Measurements from ENCODE around the gene KRT74. TPM values are rescaled to one million over a fixed set of nuclear protein-coding genes. Genes with fewer than 3 reads are reported as not detected.

KRT74 gene
- total and polyA plus RNA-seq, 2 of the 13 experiments (the other 11 are each of a cell fraction or from before 2014, with no cell fraction given), result not detected

- CTCF ChIA-PET (ENCODE audit: low intra/inter-chr PET ratio, low total read pairs), result no interaction called here
- ATAC-seq (no peak), FAIRE-seq (no peak), DNase-seq (ENCODE audit: low spot score) (no peak)
- H3K27me3 ChIP-seq (ENCODE audit: control insufficient read depth in 1 of 2, insufficient read depth in 2 of 2, low read length in 2 of 2), result peaks cover 2 to 11% of the 10 kb centered on the region in 2 experiments; a peak in 2 of 5 replicates
- POLR2A ChIA-PET, result no interaction called here
- intact Hi-C loops (cut with micrococcal nuclease; ENCODE audit: unreplicated experiment), result no loop called here
- H3K27ac ChIP-seq (ENCODE audit: extremely low read length, insufficient read depth, low read length), result no peak overlapping the region
- no peaks in the 10 kb centered on the region for H4K20me1 ChIP-seq (ENCODE audit: insufficient read depth, low read length)
- no peak overlapping the region for H3K4me2 ChIP-seq (ENCODE audit: low read depth, low read length)
- no peak for TF ChIP-seq ZMYM2 (CRISPR knock-in tag; IDR thresholded peaks at IDR 0.05)
- in situ Hi-C loops (cut with HindIII; ENCODE audit: extremely low pct_ligation_motif_present, low pct_unique_long_range_greater_than_20kb), result loop anchor here (25.0 kb wide), 1 partner anchor 400 kb away; no protein-coding TSS in a partner anchor
- no peak overlapping the region for H3K9ac ChIP-seq (ENCODE audit: insufficient read depth, low read depth, low read length)
- WGBS (ENCODE audit: low lambda C conversion rate), result 13% methylated on average over 3 of the region's 3 CpGs
- no peaks in the 10 kb centered on the region for H3K4me1 ChIP-seq (ENCODE audit: insufficient read depth, low read length)
- no peaks in the 10 kb centered on the region for H3K79me2 ChIP-seq (ENCODE audit: insufficient read depth, low read length)
- H2AFZ ChIP-seq (ENCODE audit: low read length), result no peak overlapping the region
- H3K9me3 ChIP-seq (ENCODE audit: low read length), result no peaks in the 10 kb centered on the region
- no TSS peak for BruUV-seq (replicated peaks)
- no peak overlapping the region for H3K4me3 ChIP-seq (replicated peaks in 1 of 3; ENCODE audit: insufficient read depth in 1 of 3, low read depth in 2 of 3, low read length in 3 of 3)
- H3K36me3 ChIP-seq (replicated peaks in 1 of 2; ENCODE audit: control insufficient read depth in 1 of 2, insufficient read depth in 2 of 2, low read length in 2 of 2), result no peaks in the 10 kb centered on the region
These were observed 36.5 kb downstream of the KRT74 start for GRCh38 chr12:52537101-52537500.

DNA sequence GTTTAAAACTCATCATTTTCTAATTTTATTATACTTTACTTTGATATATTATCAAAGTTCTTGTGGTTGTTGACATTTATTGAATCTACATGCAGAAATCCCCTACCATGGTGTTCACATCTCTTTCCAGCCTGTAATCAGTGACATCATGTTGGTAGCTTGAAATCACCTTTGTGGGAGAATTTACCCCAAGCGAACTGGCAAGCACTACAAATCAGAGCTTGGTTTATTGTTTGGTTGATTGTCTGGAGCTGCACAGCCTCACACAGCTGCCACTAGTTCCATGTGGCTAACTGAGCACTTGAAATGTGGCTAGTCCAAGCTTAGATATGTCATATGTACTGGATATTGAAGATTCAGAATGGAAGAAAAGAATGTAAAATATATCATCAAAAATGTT lies 38.1 kb downstream of the KRT74 start:
- CTCF ChIA-PET (ENCODE audit: low intra/inter-chr PET ratio, low total read pairs), result no interaction called here
- H4K20me1 ChIP-seq (ENCODE audit: insufficient read depth, low read length), result no peaks in the 10 kb centered on the region
- 0% methylated on average over 1 of the region's 1 CpG for WGBS (ENCODE audit: low lambda C conversion rate)
- FAIRE-seq (no peak), ATAC-seq (no peak), DNase-seq (ENCODE audit: low spot score) (no peak)
- in situ Hi-C loops (cut with HindIII; ENCODE audit: extremely low pct_ligation_motif_present, low pct_unique_long_range_greater_than_20kb) (loop anchor here (25.0 kb wide), 1 partner anchor 398 kb away; no protein-coding TSS in a partner anchor), intact Hi-C loops (cut with micrococcal nuclease; ENCODE audit: unreplicated experiment) (no loop called here)
- H3K4me2 ChIP-seq (ENCODE audit: low read depth, low read length), result no peak overlapping the region
- H3K4me1 ChIP-seq (ENCODE audit: insufficient read depth, low read length), result no peaks in the 10 kb centered on the region
- no peaks in the 10 kb centered on the region for H3K79me2 ChIP-seq (ENCODE audit: insufficient read depth, low read length)
- H3K27ac ChIP-seq (ENCODE audit: extremely low read length, insufficient read depth, low read length), result no peak overlapping the region
- H3K9me3 ChIP-seq (ENCODE audit: low read length), result no peaks in the 10 kb centered on the region
- H3K9ac ChIP-seq (ENCODE audit: insufficient read depth, low read depth, low read length), result no peak overlapping the region
- H3K4me3 ChIP-seq (replicated peaks in 1 of 3; ENCODE audit: insufficient read depth in 1 of 3, low read depth in 2 of 3, low read length in 3 of 3), result no peak overlapping the region
- no TSS peak for BruUV-seq (replicated peaks)
- POLR2A ChIA-PET, result no interaction called here
- peaks cover 2 to 14% of the 10 kb centered on the region in 2 experiments; a peak in 2 of 5 replicates for H3K27me3 ChIP-seq (ENCODE audit: control insufficient read depth in 1 of 2, insufficient read depth in 2 of 2, low read length in 2 of 2)
- no peaks in the 10 kb centered on the region for H3K36me3 ChIP-seq (replicated peaks in 1 of 2; ENCODE audit: control insufficient read depth in 1 of 2, insufficient read depth in 2 of 2, low read length in 2 of 2)
- H2AFZ ChIP-seq (ENCODE audit: low read length), result no peak overlapping the region
- TF ChIP-seq ZNF235 (CRISPR knock-in tag; IDR thresholded peaks at IDR 0.05; ENCODE audit: borderline replicate concordance) (no peak), BORCS8-MEF2B (CRISPR knock-in tag; IDR thresholded peaks at IDR 0.05) (no peak), ZNF761 (CRISPR knock-in tag; conservative IDR thresholded peaks at IDR 0.05) (no peak), SKIL (CRISPR knock-in tag; IDR thresholded peaks at IDR 0.05; ENCODE audit: borderline replicate concordance) (no peak), RERE (CRISPR knock-in tag; IDR thresholded peaks at IDR 0.05; ENCODE audit: low read depth) (no peak), NR1H2 (CRISPR knock-in tag; IDR thresholded peaks at IDR 0.05; ENCODE audit: borderline replicate concordance, low read depth) (no peak), RAD51 (IDR thresholded peaks at IDR 0.05; ENCODE audit: borderline replicate concordance) (no peak), ZZZ3 (CRISPR knock-in tag; IDR thresholded peaks at IDR 0.05; ENCODE audit: borderline replicate concordance) (no peak)

Measured in HepG2 (cell line).